NCI-H345 (cell line): ENCODE data around the gene GOLGA8A.
A peak's percentile ranks its signal among the peaks of the same experiment; 100 is the strongest.
"Not testable (repeated sequence)": the region's sequence is repeated elsewhere in the genome, so short reads cannot be mapped to it uniquely, and the experiment has no call there.

Source experiments
- DNase-seq: peaks from one replicate; lab custom pipeline; 2025; lab: John Stamatoyannopoulos, UW

Gene GOLGA8A

GRCh38 chr15:34437687-34438086 is at the start of gene GOLGA8A:
TSS of gene GOLGA8A (minus strand) at chr15:34437808. CDS start at chr15:34389691, 48,117 bp downstream.
- peak; percentile 76 for DNase-seq

GRCh38 chr15:34483644-34484043 is 46.0 kb upstream of the GOLGA8A start:
- DNase-seq, result no peak

- DNase-seq, result no peak
Observed at GRCh38 chr15:34481370-34481769, 43.8 kb upstream of the GOLGA8A start.

- no peak for DNase-seq
Observed at GRCh38 chr15:34473840-34474239, 36.2 kb upstream of the GOLGA8A start.

GRCh38 chr15:34472947-34473346 is 35.3 kb upstream of the GOLGA8A start:
- DNase-seq, result no peak

GRCh38 chr15:34470892-34471291 is 33.3 kb upstream of the GOLGA8A start:
- DNase-seq, result no peak

GRCh38 chr15:34470091-34470490 is 32.5 kb upstream of the GOLGA8A start:
- DNase-seq, result no peak

GRCh38 chr15:34461730-34462129 is 24.1 kb upstream of the GOLGA8A start:
- no peak for DNase-seq

GRCh38 chr15:34460451-34460850 is 22.8 kb upstream of the GOLGA8A start:
- no peak for DNase-seq

GRCh38 chr15:34456658-34457057 is 19.1 kb upstream of the GOLGA8A start:
- DNase-seq, result no peak

GRCh38 chr15:34442891-34443290 is 5.3 kb upstream of the GOLGA8A start:
- DNase-seq, result no peak

GRCh38 chr15:34439878-34440277 is 2.3 kb upstream of the GOLGA8A start:
- DNase-seq, result no peak

GRCh38 chr15:34436956-34437442 is 609 bp downstream of the GOLGA8A start:
- DNase-seq, result peak; percentile 24

GRCh38 chr15:34436126-34436955 is 1.3 kb downstream of the GOLGA8A start:
- DNase-seq, result no peak

- no peak for DNase-seq
Observed at GRCh38 chr15:34435658-34436057, 1.9 kb downstream of the GOLGA8A start.

GRCh38 chr15:34434627-34435305 is 2.8 kb downstream of the GOLGA8A start:
- DNase-seq, result no peak

GRCh38 chr15:34433956-34434626 is 3.5 kb downstream of the GOLGA8A start:
- DNase-seq, result not testable (repeated sequence)

GRCh38 chr15:34430642-34431041 is 7.0 kb downstream of the GOLGA8A start:
- not testable (repeated sequence) for DNase-seq

GRCh38 chr15:34423425-34424090 is 14.1 kb downstream of the GOLGA8A start:
- DNase-seq, result not testable (repeated sequence)

- DNase-seq, result not testable (repeated sequence)
Observed at GRCh38 chr15:34420953-34421352, 16.7 kb downstream of the GOLGA8A start.

- DNase-seq, result not testable (repeated sequence)
Observed at GRCh38 chr15:34418435-34418834, 19.2 kb downstream of the GOLGA8A start.

GRCh38 chr15:34409511-34409910 is 28.1 kb downstream of the GOLGA8A start:
- not testable (repeated sequence) for DNase-seq
